HepG2 (cell line): ENCODE data around the gene FAM32A. TPM values are rescaled to one million over a fixed set of nuclear protein-coding genes. Genes with fewer than 3 reads are reported as not detected.

Experiments
- ATAC-seq: fragments of 200-7000 bp; cut with Tn5 transposase; 3 replicates; pipeline ENCODE4 v1.9.1; 2020; ENCODE audit warnings: mild to moderate bottlenecking, moderate library complexity
- BruUV-seq: library from RNA; stranded (reverse); fragments of 400-500 nt; replicated peaks from 2 replicates; lab custom pipeline; 2021; lab: Mats Ljungman, UMichigan
- CTCF ChIA-PET: fragments of 300-600 bp; formaldehyde crosslinking; extraction: SDS; loops from one replicate; lab custom pipeline; 2021; ENCODE audit warnings: low total read pairs, inconsistent platforms, low intra/inter-chr PET ratio; lab: Yijun Ruan, JAX
- POLR2A ChIA-PET: fragments of 350-600 bp; sonication (Branson Sonifier 250); formaldehyde crosslinking; loops from one replicate; lab custom pipeline; 2020; ENCODE audit warnings: antibody characterized with exemption, inconsistent platforms; lab: Yijun Ruan, JAX
- DNase-seq: peaks from one replicate; pipeline ENCODE4 v3.0.0-alpha.2; 2015; ENCODE audit warnings: low spot score
- FAIRE-seq: peaks from 3 replicates; lab custom pipeline; 2011; peaks lifted over from hg19 to GRCh38; lab: Jason Lieb, UNC
- H2AFZ ChIP-seq: one replicate; pipeline ENCODE4 v1.6.1; 2011; ENCODE audit warnings: low read length, inconsistent platforms
- H3K27ac ChIP-seq: fragments of 300-600 bp; 3 replicates; pipeline ENCODE4 v1.8.0; 2011; ENCODE audit warnings: mixed run types, mild to moderate bottlenecking, mixed read lengths, low read length, inconsistent platforms; ENCODE audit not compliant: insufficient read depth; ENCODE audit errors: extremely low read length
- H3K27me3 ChIP-seq, 2 experiments: fragments of 200-600 bp in 1 of 2; 2 replicates in 1 of 2; 3 replicates in 1 of 2; pipeline versions ENCODE4 v1.6.0 to v1.8.0; 2011; ENCODE audit warnings: low read length in 2 of 2, mild to moderate bottlenecking in 2 of 2, moderate library complexity in 2 of 2, inconsistent platforms in 1 of 2; ENCODE audit not compliant: insufficient read depth in 2 of 2, control insufficient read depth in 1 of 2
- H3K36me3 ChIP-seq, 2 experiments: fragments of 200-600 bp in 1 of 2; replicated peaks in 1 of 2; 2 replicates in 1 of 2; 3 replicates in 1 of 2; pipeline versions ENCODE4 v1.5.1 to v1.8.0; 2011; ENCODE audit warnings: low read length in 2 of 2, inconsistent platforms in 1 of 2; ENCODE audit not compliant: insufficient read depth in 2 of 2, control insufficient read depth in 1 of 2
- H3K4me1 ChIP-seq: 2 replicates; pipeline ENCODE4 v1.5.1; 2012; ENCODE audit warnings: low read length, inconsistent platforms; ENCODE audit not compliant: insufficient read depth
- H3K4me2 ChIP-seq: 2 replicates; pipeline ENCODE4 v1.6.0; 2011; ENCODE audit warnings: low read depth, low read length, inconsistent platforms
- H3K4me3 ChIP-seq, 3 experiments: fragments of 200-600 bp in 1 of 3; sonication (generic), shearing (Covaris generic) in 1 of 3; replicated peaks in 1 of 3; 2 replicates each; pipeline ENCODE4 v1.5.1; 2011 to 2016; ENCODE audit warnings: low read length in 3 of 3, inconsistent platforms in 2 of 3, low read depth in 2 of 3, mild to moderate bottlenecking in 2 of 3, control low read depth in 1 of 3, mixed read lengths in 1 of 3; ENCODE audit not compliant: insufficient read depth in 1 of 3
- H3K79me2 ChIP-seq: one replicate; pipeline ENCODE4 v1.6.1; 2011; ENCODE audit warnings: low read length, inconsistent platforms; ENCODE audit not compliant: insufficient read depth
- H3K9ac ChIP-seq: 2 replicates; pipeline ENCODE4 v1.6.0; 2011; ENCODE audit warnings: mild to moderate bottlenecking, low read depth, low read length, inconsistent platforms; ENCODE audit not compliant: insufficient read depth
- H3K9me3 ChIP-seq: 2 replicates; pipeline ENCODE4 v1.5.1; 2012; ENCODE audit warnings: mild to moderate bottlenecking, low read length
- H4K20me1 ChIP-seq: 2 replicates; pipeline ENCODE4 v1.6.0; 2011; ENCODE audit warnings: inconsistent platforms, mild to moderate bottlenecking, low read length, moderate library complexity; ENCODE audit not compliant: insufficient read depth
- CBX1 ChIP-seq: IDR thresholded peaks from one replicate; pipeline ENCODE4 v1.6.1; 2016; ENCODE audit warnings: antibody characterized with exemption, low read depth
- FIP1L1 ChIP-seq: fragments of 200-400 bp; formaldehyde crosslinking; IDR thresholded peaks from 2 replicates; pipeline ENCODE4 v1.6.1; 2018; ENCODE audit warnings: low read depth, mild to moderate bottlenecking, low read length, moderate library complexity, borderline replicate concordance; ENCODE audit not compliant: insufficient read depth
- HNRNPUL1 ChIP-seq: fragments of 200-400 bp; formaldehyde crosslinking; IDR thresholded peaks from 2 replicates; pipeline ENCODE4 v1.6.1; 2017; ENCODE audit warnings: low read depth, mild to moderate bottlenecking, low read length, moderate library complexity
- HOXA7 ChIP-seq: sonication (generic); formaldehyde crosslinking; IDR thresholded peaks from 2 replicates; pipeline ENCODE4 v1.8.1; 2022; ENCODE audit warnings: mild to moderate bottlenecking, missing genetic modification reagents, moderate library complexity
- MLLT10 ChIP-seq: sonication (generic); formaldehyde crosslinking; IDR thresholded peaks from 2 replicates; pipeline ENCODE4 v1.4.0; 2020; ENCODE audit warnings: missing genetic modification reagents
- NFATC3 ChIP-seq: sonication (generic); formaldehyde crosslinking; IDR thresholded peaks from 2 replicates; pipeline ENCODE4 v1.5.1; 2020; ENCODE audit warnings: mild to moderate bottlenecking, missing genetic modification reagents
- NFYB ChIP-seq: sonication (generic); formaldehyde crosslinking; IDR thresholded peaks from 2 replicates; pipeline ENCODE4 v1.4.0; 2020; ENCODE audit warnings: missing genetic modification reagents
- RFX3 ChIP-seq: IDR thresholded peaks from 2 replicates; pipeline ENCODE4 v1.6.1; 2016; ENCODE audit warnings: missing biosample characterization, missing genetic modification reagents
- THAP11 ChIP-seq: IDR thresholded peaks from 2 replicates; pipeline ENCODE4 v1.6.1; 2016; ENCODE audit warnings: missing biosample characterization, missing genetic modification reagents
- U2AF2 ChIP-seq: fragments of 200-400 bp; formaldehyde crosslinking; IDR thresholded peaks from 2 replicates; pipeline ENCODE4 v1.6.1; 2017; ENCODE audit warnings: low read depth, mild to moderate bottlenecking, low read length
- ZNF207 ChIP-seq: fragments of 450-650 bp; IDR thresholded peaks from 2 replicates; pipeline ENCODE4 v1.6.1; 2016; ENCODE audit warnings: antibody characterized with exemption, borderline replicate concordance
- ZNF335 ChIP-seq: sonication (generic); formaldehyde crosslinking; IDR thresholded peaks from 2 replicates; pipeline ENCODE4 v1.4.0; 2020; ENCODE audit warnings: missing genetic modification reagents
- ZNF816 ChIP-seq: sonication (generic); formaldehyde crosslinking; IDR thresholded peaks from 2 replicates; pipeline ENCODE4 v1.8.0; 2022; ENCODE audit warnings: missing genetic modification reagents, mild to moderate bottlenecking, borderline replicate concordance
- ZNF891 ChIP-seq: sonication (generic); formaldehyde crosslinking; IDR thresholded peaks from 2 replicates; pipeline ENCODE4 v1.5.0; 2020; ENCODE audit warnings: mild to moderate bottlenecking, missing genetic modification reagents
- WGBS: methylation state at CpG from one replicate; pipeline ENCODE4 v1.1.6; 2017; ENCODE audit warnings: low lambda C conversion rate; 5-methylcytosine and 5-hydroxymethylcytosine counted together
- in situ Hi-C: cut with HindIII; loops from 2 replicates; pipeline ENCODE4 v1.10.0; 2017; ENCODE audit warnings: low pct_unique_long_range_greater_than_20kb; ENCODE audit not compliant: extremely low pct_ligation_motif_present
- intact Hi-C: fragments of 100-400 bp; cut with micrococcal nuclease; formaldehyde crosslinking; loops from one replicate; pipeline ENCODE4 v1.10.0; 2022; ENCODE audit not compliant: unreplicated experiment
- polyA plus RNA-seq, 8 experiments: library from polyadenylated mRNA; depleted of rRNA in 3 of 8; stranded (reverse) in 7 of 8; unstranded in 1 of 8; fragments of >200 nt; fragmentation: Illumina TruSeq in 4 of 8; extraction: Trizol in 4 of 8; gene quantifications; 2 replicates each; pipeline versions ENCODE4 v1.2.1 to v1.2.3, GENCODE V29; 2011 to 2016; ENCODE audit warnings: low read depth in 4 of 8, missing spikeins in 1 of 8, mixed read lengths in 1 of 8; ENCODE audit not compliant: insufficient read depth in 1 of 8
- total RNA-seq, 5 experiments: library from RNA; depleted of rRNA; stranded (reverse); fragments of >200 nt; fragmentation: Illumina TruSeq; extraction: Trizol; gene quantifications; 2 replicates each; pipeline ENCODE4 v1.2.3, GENCODE V29; 2016; ENCODE audit warnings: low read depth in 1 of 5

Gene FAM32A
- total and polyA plus RNA-seq, 2 of the 13 experiments (the other 11 are each of a cell fraction or from before 2014, with no cell fraction given): 85.8 to 86.2 TPM

GRCh38 chr19:16191216-16191908 lies 6.2 kb downstream of the FAM32A start:
- peaks cover 8% of the 10 kb centered on the region for H3K79me2 ChIP-seq
- H3K9me3 ChIP-seq: no peaks in the 10 kb centered on the region
- H3K9ac ChIP-seq: no peak overlapping the region
- no peak overlapping the region for H3K27ac ChIP-seq
- intact Hi-C loops (no loop called here), in situ Hi-C loops (no loop called here)
- TF ChIP-seq U2AF2 (no peak), NFATC3 (CRISPR knock-in tag) (no peak), CBX1 (no peak), ZNF891 (CRISPR knock-in tag) (no peak), ZNF816 (CRISPR knock-in tag) (no peak)
- H3K4me1 ChIP-seq: peaks cover 16% of the 10 kb centered on the region
- H3K4me2 ChIP-seq: no peak overlapping the region
- WGBS: 87% methylated on average over 16 of the region's 16 CpGs
- H3K4me3 ChIP-seq: no peak overlapping the region
- H3K36me3 ChIP-seq: peaks cover 20 to 34% of the 10 kb centered on the region in 2 experiments
- DNase-seq (no peak), ATAC-seq (peak; percentile 48), FAIRE-seq (no peak)
- no peak overlapping the region for H2AFZ ChIP-seq
- H4K20me1 ChIP-seq: no peaks in the 10 kb centered on the region
- no peaks in the 10 kb centered on the region for H3K27me3 ChIP-seq
- TSS peak; percentile 20 for BruUV-seq
- CTCF ChIA-PET: no interaction called here
- POLR2A ChIA-PET: no interaction called here

- TF ChIP-seq MLLT10 (CRISPR knock-in tag) (no peak), NFYB (CRISPR knock-in tag) (no peak), ZNF207 (no peak), ZNF335 (CRISPR knock-in tag) (no peak), FIP1L1 (no peak), THAP11 (no peak), HOXA7 (CRISPR knock-in tag) (no peak), RFX3 (CRISPR knock-in tag) (no peak), HNRNPUL1 (no peak)
- 93% methylated on average over 8 of the region's 10 CpGs for WGBS
- DNase-seq (no peak), FAIRE-seq (no peak), ATAC-seq (no peak)
- in situ Hi-C loops (no loop called here), intact Hi-C loops (no loop called here)
- Histone ChIP-seq H3K27me3 (no peaks in the 10 kb centered on the region; a peak in 1 of 5 replicates), H4K20me1 (no peaks in the 10 kb centered on the region), H3K4me3 (no peak overlapping the region), H3K4me2 (no peak overlapping the region), H3K9me3 (no peaks in the 10 kb centered on the region), H3K4me1 (peaks cover 14% of the 10 kb centered on the region), H3K79me2 (peaks cover 2% of the 10 kb centered on the region), H3K9ac (no peak overlapping the region), H2AFZ (no peak overlapping the region), H3K36me3 (peaks cover 16 to 28% of the 10 kb centered on the region in 2 experiments), H3K27ac (no peak overlapping the region)
- BruUV-seq: no TSS peak
- ChIA-PET POLR2A (no interaction called here), CTCF (no interaction called here)
Measured at GRCh38 chr19:16193466-16193865, 8.3 kb downstream of the FAM32A start.
